ENCODE results near the gene PRKCQ.

Gene PRKCQ

DNA sequence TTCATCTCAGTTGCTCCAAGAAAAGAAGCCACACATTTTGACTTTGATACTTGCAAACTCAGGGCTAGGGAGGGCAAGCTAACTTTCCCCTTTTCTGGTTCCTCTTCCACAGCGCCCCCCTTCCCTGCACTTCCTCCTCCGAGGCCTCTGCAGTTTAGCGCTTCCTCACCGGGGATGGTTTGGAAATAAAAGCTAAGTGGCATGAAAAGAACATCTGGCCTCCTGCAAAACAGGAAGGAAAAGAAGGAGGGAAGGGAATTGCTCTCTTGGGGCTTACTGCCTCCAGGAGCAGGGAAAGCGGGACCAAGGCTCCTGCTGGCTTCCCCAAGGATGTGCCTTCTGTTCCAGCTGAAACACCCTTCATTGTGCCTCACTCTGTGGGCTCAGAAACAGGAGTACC, 42.3 kb downstream of the PRKCQ start:
- DNase-seq = no peak
- Histone ChIP-seq H3K4me1 (ENCODE audit: low read length) (no peaks in the 10 kb centered on the region), H3K9me2 (replicated peaks; ENCODE audit: insufficient read depth, low read length) (no peaks in the 10 kb centered on the region), H3K36me3 (replicated peaks; ENCODE audit: insufficient read depth, low read length) (no peaks in the 10 kb centered on the region), H3K27ac (ENCODE audit: low read length) (no peak overlapping the region), H3K4me3 (ENCODE audit: low read length) (no peak overlapping the region), H3F3A (ENCODE audit: insufficient read depth, low read length) (no peaks in the 10 kb centered on the region), H3K9ac (ENCODE audit: low read length) (no peak overlapping the region), H3K27me3 (replicated peaks; ENCODE audit: insufficient read depth, low read length) (no peaks in the 10 kb centered on the region), H3K4me2 (ENCODE audit: low read depth, low read length) (no peak overlapping the region), H4K20me1 (ENCODE audit: insufficient read depth, low read length) (no peaks in the 10 kb centered on the region), H3K79me2 (ENCODE audit: low read length) (no peaks in the 10 kb centered on the region), H2AFZ (ENCODE audit: low read length) (no peak overlapping the region), H3K9me3 (replicated peaks; ENCODE audit: insufficient read depth, low read length) (no peaks in the 10 kb centered on the region)
- TF ChIP-seq EZH2 (optimal IDR thresholded peaks at IDR 0.05; ENCODE audit: low read depth, low read length) = no peak
- TF ChIP-seq EZH2phosphoT487 (IDR thresholded peaks at IDR 0.05; ENCODE audit: low read length) = no peak
- TF ChIP-seq, protein P1, sequence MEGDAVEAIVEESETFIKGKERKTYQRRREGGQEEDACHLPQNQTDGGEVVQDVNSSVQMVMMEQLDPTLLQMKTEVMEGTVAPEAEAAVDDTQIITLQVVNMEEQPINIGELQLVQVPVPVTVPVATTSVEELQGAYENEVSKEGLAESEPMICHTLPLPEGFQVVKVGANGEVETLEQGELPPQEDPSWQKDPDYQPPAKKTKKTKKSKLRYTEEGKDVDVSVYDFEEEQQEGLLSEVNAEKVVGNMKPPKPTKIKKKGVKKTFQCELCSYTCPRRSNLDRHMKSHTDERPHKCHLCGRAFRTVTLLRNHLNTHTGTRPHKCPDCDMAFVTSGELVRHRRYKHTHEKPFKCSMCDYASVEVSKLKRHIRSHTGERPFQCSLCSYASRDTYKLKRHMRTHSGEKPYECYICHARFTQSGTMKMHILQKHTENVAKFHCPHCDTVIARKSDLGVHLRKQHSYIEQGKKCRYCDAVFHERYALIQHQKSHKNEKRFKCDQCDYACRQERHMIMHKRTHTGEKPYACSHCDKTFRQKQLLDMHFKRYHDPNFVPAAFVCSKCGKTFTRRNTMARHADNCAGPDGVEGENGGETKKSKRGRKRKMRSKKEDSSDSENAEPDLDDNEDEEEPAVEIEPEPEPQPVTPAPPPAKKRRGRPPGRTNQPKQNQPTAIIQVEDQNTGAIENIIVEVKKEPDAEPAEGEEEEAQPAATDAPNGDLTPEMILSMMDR (IDR thresholded peaks at IDR 0.05; ENCODE audit: low read length) = no peak

DNA sequence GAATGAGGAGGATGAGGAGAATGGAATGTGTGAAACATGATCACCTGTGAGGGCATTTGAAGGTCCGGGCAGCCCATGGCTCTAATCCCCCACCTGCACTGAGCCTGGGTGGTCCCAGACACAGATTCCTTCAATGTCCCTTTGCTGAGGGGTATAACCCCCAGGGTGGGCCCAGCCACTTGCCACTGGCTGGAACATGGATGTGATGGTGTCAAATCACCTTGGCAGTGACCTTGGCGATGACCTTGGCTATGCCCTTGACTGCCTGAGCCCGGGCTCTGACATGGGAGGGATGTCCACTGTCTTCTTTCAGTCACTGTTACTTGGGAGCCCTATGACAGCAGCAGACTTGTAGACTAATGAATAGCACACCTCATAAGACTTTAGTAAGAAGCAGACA, 44.0 kb downstream of the PRKCQ start:
- no peak for TF ChIP-seq EZH2 (optimal IDR thresholded peaks at IDR 0.05; ENCODE audit: low read depth, low read length)
- TF ChIP-seq, protein P1 (IDR thresholded peaks at IDR 0.05; ENCODE audit: low read length) = no peak
- no peak for TF ChIP-seq EZH2phosphoT487 (IDR thresholded peaks at IDR 0.05; ENCODE audit: low read length)
- Histone ChIP-seq H2AFZ (ENCODE audit: low read length) (no peak overlapping the region), H3K9me3 (replicated peaks; ENCODE audit: insufficient read depth, low read length) (no peaks in the 10 kb centered on the region), H3K4me2 (ENCODE audit: low read depth, low read length) (no peak overlapping the region), H4K20me1 (ENCODE audit: insufficient read depth, low read length) (no peaks in the 10 kb centered on the region), H3F3A (ENCODE audit: insufficient read depth, low read length) (no peaks in the 10 kb centered on the region), H3K36me3 (replicated peaks; ENCODE audit: insufficient read depth, low read length) (no peaks in the 10 kb centered on the region), H3K79me2 (ENCODE audit: low read length) (no peaks in the 10 kb centered on the region), H3K4me3 (ENCODE audit: low read length) (no peak overlapping the region), H3K27ac (ENCODE audit: low read length) (no peak overlapping the region), H3K4me1 (ENCODE audit: low read length) (no peaks in the 10 kb centered on the region), H3K9me2 (replicated peaks; ENCODE audit: insufficient read depth, low read length) (no peaks in the 10 kb centered on the region), H3K9ac (ENCODE audit: low read length) (no peak overlapping the region), H3K27me3 (replicated peaks; ENCODE audit: insufficient read depth, low read length) (no peaks in the 10 kb centered on the region)
- DNase-seq = no peak

DNA sequence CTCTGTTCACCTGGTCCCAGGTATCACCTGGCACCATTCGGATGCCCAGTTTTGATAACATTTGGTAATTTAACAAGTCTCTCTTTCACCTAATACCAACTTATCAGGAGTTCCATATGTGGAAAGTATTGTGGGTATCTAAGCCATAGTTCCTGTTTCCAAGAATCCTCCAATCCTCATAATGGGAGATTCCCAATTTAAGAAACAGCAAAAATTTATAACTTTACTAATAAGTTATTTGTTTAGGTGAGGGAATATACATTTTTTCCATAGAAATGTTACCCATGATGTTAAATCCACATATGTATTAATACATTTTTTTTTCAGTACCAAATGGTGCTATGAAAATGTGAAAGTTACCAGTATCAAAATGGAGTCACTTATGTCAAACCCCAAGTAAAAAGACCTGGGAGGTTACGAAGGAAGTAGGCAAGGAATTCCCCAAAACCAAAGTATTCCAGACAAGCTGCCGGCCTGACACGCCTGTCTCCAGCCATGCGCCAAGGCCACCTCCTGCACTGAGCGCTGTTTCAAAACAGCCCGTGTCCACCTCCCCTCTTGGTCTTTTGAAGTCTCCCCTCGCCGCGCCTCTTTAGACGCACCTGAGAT, 44.8 kb downstream of the PRKCQ start:
- no peak overlapping the region for H2AFZ ChIP-seq (ENCODE audit: low read length)
- H4K20me1 ChIP-seq (ENCODE audit: insufficient read depth, low read length) = no peaks in the 10 kb centered on the region
- no peaks in the 10 kb centered on the region for H3K27me3 ChIP-seq (replicated peaks; ENCODE audit: insufficient read depth, low read length)
- no peak for DNase-seq
- no peaks in the 10 kb centered on the region for H3K9me2 ChIP-seq (replicated peaks; ENCODE audit: insufficient read depth, low read length)
- H3K79me2 ChIP-seq (ENCODE audit: low read length) = no peaks in the 10 kb centered on the region
- no peak overlapping the region for H3K9ac ChIP-seq (ENCODE audit: low read length)
- no peaks in the 10 kb centered on the region for H3K9me3 ChIP-seq (replicated peaks; ENCODE audit: insufficient read depth, low read length)
- H3K36me3 ChIP-seq (replicated peaks; ENCODE audit: insufficient read depth, low read length) = no peaks in the 10 kb centered on the region
- no peaks in the 10 kb centered on the region for H3F3A ChIP-seq (ENCODE audit: insufficient read depth, low read length)
- no peak overlapping the region for H3K27ac ChIP-seq (ENCODE audit: low read length)
- TF ChIP-seq, protein P1 (IDR thresholded peaks at IDR 0.05; ENCODE audit: low read length) = no peak
- no peak for TF ChIP-seq EZH2 (optimal IDR thresholded peaks at IDR 0.05; ENCODE audit: low read depth, low read length)
- no peak for TF ChIP-seq EZH2phosphoT487 (IDR thresholded peaks at IDR 0.05; ENCODE audit: low read length)
- H3K4me1 ChIP-seq (ENCODE audit: low read length) = no peaks in the 10 kb centered on the region
- H3K4me2 ChIP-seq (ENCODE audit: low read depth, low read length) = no peak overlapping the region
- no peak overlapping the region for H3K4me3 ChIP-seq (ENCODE audit: low read length)

Measured in MM.1S (cell line).